SIG-M5 treated with dmso at 0.1 percent for 504 hours (cell line): Measurements from ENCODE around the gene TNFRSF11A.

Experiments used
- DNase-seq: peaks from one replicate; lab custom pipeline; 2025; ENCODE audit not compliant: unreplicated experiment; lab: John Stamatoyannopoulos, UW

The TNFRSF11A gene

DNA sequence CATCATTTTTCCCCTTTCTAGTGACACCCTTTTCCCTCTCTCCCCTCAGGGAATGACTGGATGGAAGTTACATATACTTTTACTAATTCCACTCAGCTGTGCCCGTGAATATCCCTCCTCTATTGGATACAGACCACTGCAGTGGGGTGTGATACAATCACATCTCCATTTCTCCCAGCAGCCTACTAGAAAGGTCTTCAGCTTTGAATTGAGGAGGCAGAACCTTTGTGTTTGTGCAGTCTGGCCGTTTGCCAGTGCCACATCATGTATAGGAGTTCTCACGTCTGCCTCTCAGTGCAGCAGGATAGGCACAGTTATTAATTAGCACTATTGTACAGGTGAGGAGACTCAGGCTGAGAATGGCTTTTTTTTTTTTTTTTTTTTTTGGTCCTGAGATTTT, 16.4 kb downstream of the TNFRSF11A start:
- DNase-seq = no peak

- DNase-seq = no peak
Observed at GRCh38 chr18:62342884-62343283, 17.8 kb downstream of the TNFRSF11A start.

DNA sequence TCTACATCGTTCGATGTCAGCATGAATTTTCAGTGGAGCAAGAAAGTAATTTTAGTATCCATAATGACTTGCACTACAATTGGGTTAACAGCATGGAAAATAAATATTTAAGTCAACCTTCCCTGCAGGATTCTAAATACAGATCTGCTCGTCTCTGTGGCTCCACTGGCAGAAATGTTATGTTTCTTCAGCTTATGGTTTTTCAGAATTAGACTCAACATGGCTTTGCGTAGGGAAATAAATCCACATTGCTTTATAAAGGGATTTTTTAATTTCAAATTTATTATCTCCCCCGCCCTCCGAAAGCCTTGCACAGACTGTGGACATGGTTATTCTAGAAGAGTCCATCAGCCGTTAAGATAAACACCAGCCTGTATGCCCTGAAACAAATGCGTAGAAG, 18.2 kb downstream of the TNFRSF11A start:
- DNase-seq = no peak

- DNase-seq = no peak
Observed at GRCh38 chr18:62345909-62346308, 20.8 kb downstream of the TNFRSF11A start.

GRCh38 chr18:62346333-62347088, 21.4 kb downstream of the TNFRSF11A start:
- DNase-seq = no peak

GRCh38 chr18:62347089-62347506, 22.0 kb downstream of the TNFRSF11A start:
- DNase-seq = no peak

DNA sequence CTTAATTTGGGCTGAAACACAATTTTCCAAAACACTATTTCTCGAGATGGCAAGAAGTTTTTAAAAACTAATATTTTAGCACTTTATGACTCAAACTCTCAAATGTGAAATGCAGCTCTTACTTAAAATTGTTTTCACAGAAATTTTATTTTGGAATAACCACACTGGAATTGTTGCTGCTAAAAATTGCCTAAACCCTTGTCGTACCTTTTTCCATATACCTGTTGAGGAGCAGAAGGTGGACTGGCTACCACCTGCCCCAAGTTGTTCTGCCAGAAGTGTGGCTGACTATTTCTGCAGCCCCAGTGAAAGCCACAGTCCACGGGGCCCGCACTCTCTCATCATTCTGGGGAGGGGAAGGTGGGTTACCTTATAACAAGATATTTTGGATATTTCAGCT, 23.4 kb downstream of the TNFRSF11A start:
- no peak for DNase-seq

GRCh38 chr18:62353170-62353569, 28.1 kb downstream of the TNFRSF11A start:
- no peak for DNase-seq

- DNase-seq = no peak
Observed at GRCh38 chr18:62354151-62354550, 29.0 kb downstream of the TNFRSF11A start.

DNA sequence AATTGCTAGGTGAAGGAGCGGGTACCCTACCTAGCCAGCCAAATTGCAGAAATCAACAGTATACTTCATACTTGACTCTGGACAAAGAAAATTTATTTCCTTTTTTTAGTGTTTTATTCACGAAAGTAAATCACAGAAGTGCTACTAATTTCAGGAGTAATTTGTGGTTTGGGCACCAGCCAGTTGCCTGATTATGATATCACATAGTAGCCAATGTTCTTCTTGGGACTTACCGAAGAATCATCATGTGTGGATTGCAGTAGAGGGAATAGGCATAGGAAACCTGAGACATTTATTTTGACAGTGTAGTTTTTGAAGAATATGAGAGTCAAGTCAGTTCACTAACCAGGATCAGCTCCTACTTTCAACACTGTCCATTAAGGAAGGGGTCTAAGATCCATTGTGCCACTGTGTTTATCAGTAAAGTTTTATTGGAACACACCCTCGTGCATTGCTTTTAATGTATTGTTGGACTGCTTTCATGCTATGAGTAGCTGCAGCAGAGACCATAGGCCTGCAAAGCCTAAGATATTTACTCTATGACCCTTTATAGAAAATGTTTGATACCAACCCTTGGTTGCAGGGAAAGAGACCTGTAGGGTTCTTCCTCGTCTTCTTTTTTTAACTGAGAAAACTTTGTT, 32.1 kb downstream of the TNFRSF11A start:
- DNase-seq = no peak

GRCh38 chr18:62360805-62361204, 35.7 kb downstream of the TNFRSF11A start:
- no peak for DNase-seq

DNA sequence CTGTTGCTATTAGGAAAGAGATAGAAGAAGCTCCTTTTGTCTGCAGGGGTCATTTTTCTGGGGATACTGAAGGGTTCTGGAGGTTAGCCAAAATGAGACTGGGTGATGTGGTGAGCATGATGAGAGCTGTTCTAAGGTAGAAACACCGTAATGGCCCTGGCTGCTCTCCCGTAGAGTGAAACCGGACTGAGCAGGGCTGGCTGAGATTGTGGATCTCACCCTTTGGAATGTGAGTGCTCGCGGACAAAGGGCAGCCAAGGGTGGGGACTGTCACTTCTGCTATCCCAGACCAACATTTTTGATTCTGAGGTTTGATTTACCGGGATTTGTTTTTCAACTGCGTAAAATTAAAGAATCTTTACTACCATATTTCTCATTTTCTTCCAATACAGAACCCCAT, 36.2 kb downstream of the TNFRSF11A start:
- no peak for DNase-seq

DNA sequence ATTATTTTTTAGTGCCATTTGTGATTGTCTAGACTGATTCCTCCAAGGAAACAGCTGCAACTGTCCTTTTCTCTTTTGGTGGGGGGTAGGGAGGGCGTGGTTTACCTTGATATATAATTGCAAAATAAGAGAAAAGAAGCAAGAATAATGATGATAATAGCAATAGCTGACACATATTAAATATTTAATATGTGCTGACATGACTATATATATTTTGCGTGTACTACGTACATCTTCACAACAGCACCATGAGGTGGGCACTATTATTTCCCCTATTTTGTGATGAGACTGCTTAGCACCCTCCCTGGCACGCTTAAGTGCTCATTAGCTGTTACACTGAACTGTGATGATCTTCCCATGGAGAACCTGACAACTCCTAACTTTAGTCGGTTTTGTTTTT, 39.4 kb downstream of the TNFRSF11A start:
- no peak for DNase-seq

DNA sequence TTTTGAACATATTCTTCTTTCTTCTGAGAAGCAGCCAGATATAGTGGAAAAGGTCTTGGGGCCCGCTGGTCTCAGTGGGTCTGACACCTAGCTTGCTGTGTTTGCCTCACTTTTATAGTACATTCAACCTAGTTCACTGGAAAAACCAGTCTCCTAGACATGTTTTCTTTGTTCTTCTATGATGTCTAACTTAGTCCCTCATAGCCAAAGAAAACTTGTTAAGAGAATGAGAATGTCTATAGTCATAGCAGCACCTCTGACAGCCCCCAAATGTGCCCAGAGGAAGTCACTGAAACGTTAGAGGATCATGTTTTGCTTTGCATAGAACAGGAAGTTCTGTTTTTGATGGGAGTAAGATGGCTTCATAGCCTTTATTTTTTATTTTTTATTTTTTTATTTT, 40.3 kb downstream of the TNFRSF11A start:
- DNase-seq = no peak

DNA sequence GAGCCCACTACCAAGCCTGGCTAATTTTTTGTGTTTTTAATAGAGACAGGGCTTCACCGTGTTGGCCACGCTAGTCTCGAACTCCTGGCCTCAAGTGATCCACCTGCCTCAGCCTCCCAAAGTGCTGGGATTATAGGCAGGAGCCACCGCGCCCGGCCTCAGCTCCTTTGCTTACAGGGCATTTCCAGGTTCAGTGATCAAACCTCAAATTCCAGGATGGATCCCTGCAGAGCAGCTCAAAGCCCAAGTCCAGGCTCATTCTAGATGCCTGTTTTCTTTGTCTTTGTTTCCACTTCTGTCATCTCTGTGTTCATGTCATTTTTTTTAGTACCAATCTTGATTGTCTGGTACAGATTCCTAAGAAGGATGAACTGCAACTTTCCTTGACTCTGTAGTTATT, 41.9 kb downstream of the TNFRSF11A start:
- no peak for DNase-seq

- DNase-seq = no peak
Observed at GRCh38 chr18:62368100-62368499, 43.0 kb downstream of the TNFRSF11A start.

DNA sequence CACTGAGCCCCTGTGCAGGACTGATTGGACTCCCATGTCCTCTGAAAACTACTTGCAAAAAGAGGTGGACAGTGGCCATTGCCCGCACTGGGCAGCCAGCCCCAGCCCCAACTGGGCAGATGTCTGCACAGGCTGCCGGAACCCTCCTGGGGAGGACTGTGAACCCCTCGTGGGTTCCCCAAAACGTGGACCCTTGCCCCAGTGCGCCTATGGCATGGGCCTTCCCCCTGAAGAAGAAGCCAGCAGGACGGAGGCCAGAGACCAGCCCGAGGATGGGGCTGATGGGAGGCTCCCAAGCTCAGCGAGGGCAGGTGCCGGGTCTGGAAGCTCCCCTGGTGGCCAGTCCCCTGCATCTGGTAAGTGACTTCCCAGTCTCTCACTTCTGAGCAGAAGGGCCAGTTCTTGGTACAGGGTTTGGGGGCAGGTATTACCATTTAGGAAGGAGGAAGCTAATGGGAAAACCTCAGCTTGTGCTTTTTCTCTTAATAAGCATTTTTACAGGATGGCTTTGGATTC, 44.1 kb downstream of the TNFRSF11A start:
- DNase-seq = no peak

GRCh38 chr18:62370366-62370765, 45.3 kb downstream of the TNFRSF11A start:
- DNase-seq = no peak

DNA sequence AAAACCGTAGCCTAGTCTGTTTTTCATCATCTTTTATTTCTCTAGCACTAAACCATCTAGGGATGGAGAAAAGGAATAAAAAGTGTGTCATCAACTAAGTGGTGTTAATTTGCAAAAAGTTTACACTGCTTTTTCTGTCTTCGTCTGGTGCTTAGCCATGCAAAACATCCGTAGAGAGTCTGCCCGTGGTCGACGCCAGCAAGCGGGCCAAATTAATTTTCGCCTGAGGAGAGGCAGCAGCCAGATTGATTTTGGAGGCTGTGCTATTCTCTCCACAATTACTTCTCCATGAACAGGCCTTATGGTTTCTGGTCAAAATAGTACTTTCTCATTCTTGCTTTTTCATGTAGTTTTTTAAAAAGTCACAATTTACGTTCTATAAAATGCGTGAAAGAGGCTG, 46.3 kb downstream of the TNFRSF11A start:
- no peak for DNase-seq

DNA sequence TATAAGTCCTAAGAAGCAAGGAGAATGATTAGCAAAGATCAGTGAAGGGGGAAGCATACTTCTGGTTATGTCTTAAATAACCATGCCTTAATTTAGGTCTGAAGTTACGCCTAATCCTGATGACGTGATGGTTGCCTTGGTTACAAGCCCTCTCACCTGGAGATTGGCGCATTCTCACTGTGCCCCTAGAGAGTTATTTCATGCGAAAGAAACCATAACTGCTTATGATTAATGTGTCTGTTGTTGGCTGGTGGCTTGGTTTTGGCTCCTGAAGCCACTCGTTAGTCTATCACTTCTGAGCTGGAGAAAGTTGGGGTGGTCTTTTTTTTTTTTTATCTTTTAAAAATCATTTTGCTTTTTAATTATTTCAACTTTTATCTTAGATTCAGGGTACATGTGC, 47.0 kb downstream of the TNFRSF11A start:
- no peak for DNase-seq

DNA sequence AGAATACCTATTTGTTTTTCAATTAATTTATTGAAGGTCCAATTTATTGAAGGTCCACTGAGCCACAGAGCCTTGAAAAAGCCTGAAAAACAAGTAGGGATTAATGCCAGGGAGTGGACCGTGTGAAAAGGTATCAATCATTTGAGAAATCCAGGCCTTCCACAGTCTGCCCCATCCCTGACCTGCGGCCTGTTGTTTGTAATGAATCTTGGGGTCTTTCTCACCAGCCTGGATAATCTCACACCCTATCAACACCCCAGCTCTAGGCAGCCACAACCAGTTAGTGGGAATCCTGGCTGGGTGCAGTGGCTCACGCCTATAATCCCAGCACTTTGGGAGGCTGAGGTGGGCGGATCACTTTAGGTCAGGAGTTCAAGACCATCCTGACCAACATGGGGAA, 47.8 kb downstream of the TNFRSF11A start:
- no peak for DNase-seq

DNA sequence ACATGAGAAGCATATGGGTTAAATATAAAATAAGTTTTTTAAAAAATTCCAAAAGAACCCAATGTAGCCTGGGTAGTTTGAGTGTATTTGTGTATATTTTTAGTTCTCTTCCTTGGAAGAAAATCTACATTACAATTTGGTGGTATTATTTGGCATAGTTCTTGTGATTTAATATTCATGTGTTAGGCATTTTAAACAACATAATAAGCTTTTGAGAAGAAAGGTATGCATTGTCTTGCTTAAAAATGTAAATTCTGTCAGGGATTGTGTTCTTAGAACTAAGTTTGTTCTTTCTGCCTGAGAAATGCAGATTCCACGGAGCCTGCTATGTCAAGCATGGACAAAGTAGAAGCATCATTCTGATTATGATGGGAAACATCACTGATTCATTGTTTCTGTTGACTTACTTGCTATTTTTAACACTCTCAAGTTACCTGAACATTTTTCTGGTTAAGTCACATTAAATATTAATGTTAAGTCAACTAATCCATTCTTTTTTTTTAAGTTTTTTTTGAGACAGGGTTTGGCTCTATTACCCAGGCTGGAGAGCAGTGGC, 49.4 kb downstream of the TNFRSF11A start:
- no peak for DNase-seq
